ENCODE data around the gene FKBP4. TPM values are rescaled to one million over a fixed set of nuclear protein-coding genes. Genes with fewer than 3 reads are reported as not detected.

The FKBP4 gene
- total RNA-seq, 1 donor from 2014 or later, result 47.5 TPM

Other genes starting within 250 kb of the FKBP4 start
- gene ITFG2, start 17.7 kb downstream of the FKBP4 start, total RNA-seq, result 17.2 and 19.7 TPM in 2 replicates
- not detected in 2 replicates for gene NRIP2, start 40.1 kb downstream of the FKBP4 start, total RNA-seq
- gene TEX52, start 62.1 kb downstream of the FKBP4 start, total RNA-seq, result not detected in 2 replicates
- 4.1 and 32.9 TPM in 2 replicates for gene FOXM1, start 82.2 kb downstream of the FKBP4 start, total RNA-seq
- 23.3 and 25.8 TPM in 2 replicates for gene RHNO1, start 82.3 kb downstream of the FKBP4 start, total RNA-seq
- 18.4 and 24.0 TPM in 2 replicates for gene TULP3, start 95.9 kb downstream of the FKBP4 start, total RNA-seq
- 24.7 and 36.2 TPM in 2 replicates for gene TEAD4, start 164.4 kb downstream of the FKBP4 start, total RNA-seq